GM23248 (cell line): ENCODE data around the gene BLACAT1. TPM values are rescaled to one million over a fixed set of nuclear protein-coding genes. Genes with fewer than 3 reads are reported as not detected.

Experiments used
- DNase-seq: peaks from one replicate; pipeline ENCODE4 v3.0.0-alpha.2; 2015
- H2AFZ ChIP-seq: fragments of 200-600 bp; sonication (generic); 2 replicates; pipeline ENCODE4 v1.6.1; 2016; ENCODE audit warnings: antibody characterized with exemption
- H3F3A ChIP-seq: fragments of 200-600 bp; sonication (generic); 2 replicates; pipeline ENCODE4 v1.6.1; 2016; ENCODE audit warnings: mild to moderate bottlenecking, antibody characterized with exemption, mixed run types; ENCODE audit not compliant: insufficient read depth
- H3K27ac ChIP-seq: fragments of 200-600 bp; sonication (generic); 2 replicates; pipeline ENCODE4 v1.5.1; 2016; ENCODE audit warnings: mild to moderate bottlenecking
- H3K27me3 ChIP-seq: fragments of 200-600 bp; sonication (generic); replicated peaks from 2 replicates; pipeline ENCODE4 v1.6.1; 2016; ENCODE audit warnings: mild to moderate bottlenecking; ENCODE audit not compliant: insufficient read depth
- H3K36me3 ChIP-seq: fragments of 200-600 bp; sonication (generic); 2 replicates; pipeline ENCODE4 v1.6.1; 2016; ENCODE audit warnings: low read depth, mild to moderate bottlenecking
- H3K4me1 ChIP-seq: fragments of 200-600 bp; sonication (generic); 2 replicates; pipeline ENCODE4 v1.6.1; 2016; ENCODE audit warnings: mild to moderate bottlenecking; ENCODE audit not compliant: insufficient read depth
- H3K4me2 ChIP-seq: fragments of 200-600 bp; sonication (generic); one replicate; pipeline ENCODE4 v1.6.1; 2016; ENCODE audit warnings: mild to moderate bottlenecking; ENCODE audit not compliant: unreplicated experiment
- H3K4me3 ChIP-seq: fragments of 200-600 bp; sonication (generic); 2 replicates; pipeline ENCODE4 v1.5.1; 2016; ENCODE audit warnings: mild to moderate bottlenecking
- H3K79me2 ChIP-seq: fragments of 200-600 bp; sonication (generic); 2 replicates; pipeline ENCODE4 v1.6.1; 2016; ENCODE audit warnings: mild to moderate bottlenecking; ENCODE audit not compliant: insufficient read depth
- H3K9ac ChIP-seq: fragments of 200-600 bp; sonication (generic); 2 replicates; pipeline ENCODE4 v1.6.1; 2016; ENCODE audit warnings: mild to moderate bottlenecking
- H3K9me2 ChIP-seq: fragments of 200-600 bp; sonication (generic); 2 replicates; pipeline ENCODE4 v1.6.1; 2016; ENCODE audit warnings: mixed run types, mild to moderate bottlenecking, moderate library complexity; ENCODE audit not compliant: insufficient read depth
- H3K9me3 ChIP-seq: fragments of 200-600 bp; sonication (generic); one replicate; pipeline ENCODE4 v1.6.1; 2017; ENCODE audit warnings: low read depth
- H4K20me1 ChIP-seq: fragments of 200-600 bp; sonication (generic); 2 replicates; pipeline ENCODE4 v1.6.0; 2016; ENCODE audit not compliant: insufficient read depth
- EZH2 ChIP-seq: fragments of 200-600 bp; sonication (generic); IDR thresholded peaks from 2 replicates; pipeline ENCODE4 v1.6.1; 2018; ENCODE audit warnings: antibody characterized with exemption, mild to moderate bottlenecking; ENCODE audit not compliant: insufficient read depth, poor library complexity, severe bottlenecking
- EZH2phosphoT487 ChIP-seq: fragments of 200-600 bp; sonication (generic); IDR thresholded peaks from 2 replicates; pipeline ENCODE4 v1.6.1; 2018; ENCODE audit warnings: antibody characterized with exemption, moderate library complexity, mild to moderate bottlenecking, low read depth; ENCODE audit not compliant: insufficient read depth
- WGBS, 2 experiments: methylation state at CpG; one replicate each; pipeline ENCODE4 v1.1.6; 2015 to 2017; ENCODE audit warnings: low lambda C conversion rate in 2 of 2, low coverage in 1 of 2; ENCODE audit errors: missing lambda C conversion rate in 2 of 2; 5-methylcytosine and 5-hydroxymethylcytosine counted together
- in situ Hi-C: fragments of 300-500 bp; cut with MboI; formaldehyde crosslinking; loops from 2 replicates; pipeline ENCODE4 v1.15.0; 2020
- polyA plus RNA-seq: library from polyadenylated mRNA; unstranded; fragments of >200 nt; fragmentation: Nextera tagmentation; extraction: Ambion mirVana; gene quantifications from 2 replicates; pipeline ENCODE4 v1.2.1, GENCODE V29; 2016
- total RNA-seq: library from RNA; depleted of rRNA; stranded (reverse); fragments of >200 nt; shearing (Covaris generic); gene quantifications from 2 replicates; pipeline ENCODE4 v1.2.3, GENCODE V29; 2014

BLACAT1 gene
- total and polyA plus RNA-seq, 2 experiments from 2014 or later, result not detected

GRCh38 chr1:205456383-205456867 is 580 bp upstream of the BLACAT1 start:
- H3K4me3 ChIP-seq, result no peak overlapping the region
- WGBS, 2 experiments, result 3 to 8% methylated on average over 41 to 44 of the region's 47 CpGs
- no peak overlapping the region for H2AFZ ChIP-seq

GRCh38 chr1:205454903-205455335 is 926 bp downstream of the BLACAT1 start:
- Histone ChIP-seq H3K27ac (no peak overlapping the region), H4K20me1 (no peaks in the 10 kb centered on the region), H3K27me3 (peaks cover 77% of the 10 kb centered on the region), H3K4me3 (no peak overlapping the region), H3K36me3 (no peaks in the 10 kb centered on the region), H2AFZ (no peak overlapping the region), H3K4me1 (no peaks in the 10 kb centered on the region), H3F3A (no peaks in the 10 kb centered on the region), H3K4me2 (no peak overlapping the region), H3K9me3 (no peaks in the 10 kb centered on the region), H3K79me2 (no peaks in the 10 kb centered on the region), H3K9ac (no peak overlapping the region), H3K9me2 (no peaks in the 10 kb centered on the region)
- no peak for DNase-seq
- in situ Hi-C loops, result no loop called here
- WGBS, 2 experiments, result 10 to 19% methylated on average over 6 of the region's 6 CpGs
- TF ChIP-seq EZH2, result peak; percentile 37
- TF ChIP-seq EZH2phosphoT487, result no peak

More at GRCh38 chr1:205456383-205456867, 580 bp upstream of the BLACAT1 start:
- no peak for DNase-seq
- Histone ChIP-seq H4K20me1 (no peaks in the 10 kb centered on the region), H3K9me2 (no peaks in the 10 kb centered on the region), H3K9ac (no peak overlapping the region), H3K27ac (no peak overlapping the region), H3F3A (no peaks in the 10 kb centered on the region), H3K36me3 (no peaks in the 10 kb centered on the region), H3K79me2 (no peaks in the 10 kb centered on the region), H3K4me2 (no peak overlapping the region), H3K9me3 (no peaks in the 10 kb centered on the region), H3K4me1 (no peaks in the 10 kb centered on the region), H3K27me3 (peaks cover 78% of the 10 kb centered on the region)
- in situ Hi-C loops, result no loop called here
- TF ChIP-seq EZH2 (no peak), EZH2phosphoT487 (no peak)

GRCh38 chr1:205453466-205453865 is 2.4 kb downstream of the BLACAT1 start:
- Histone ChIP-seq H3K36me3 (no peaks in the 10 kb centered on the region), H3K4me1 (peaks cover 7% of the 10 kb centered on the region; the same call in 1 of the 2 replicates), H3K4me2 (no peak overlapping the region), H4K20me1 (no peaks in the 10 kb centered on the region), H3K4me3 (no peak overlapping the region), H3K79me2 (no peaks in the 10 kb centered on the region), H3K27me3 (peaks cover 66% of the 10 kb centered on the region), H3K27ac (no peak overlapping the region), H3F3A (no peaks in the 10 kb centered on the region), H3K9me3 (no peaks in the 10 kb centered on the region), H3K9ac (no peak overlapping the region), H3K9me2 (no peaks in the 10 kb centered on the region), H2AFZ (no peak overlapping the region)
- no peak for DNase-seq
- WGBS, 2 experiments, result 59 to 68% methylated on average over 3 of the region's 3 CpGs
- in situ Hi-C loops, result no loop called here
- TF ChIP-seq EZH2phosphoT487, result no peak
- TF ChIP-seq EZH2, result no peak

- H3K27ac ChIP-seq, result no peak overlapping the region
- no peak overlapping the region for H3K4me2 ChIP-seq
- peaks cover 61% of the 10 kb centered on the region for H3K27me3 ChIP-seq
- H3K9me3 ChIP-seq, result no peaks in the 10 kb centered on the region
- no peaks in the 10 kb centered on the region for H4K20me1 ChIP-seq
- 64 to 66% methylated on average over 5 of the region's 5 CpGs for WGBS, 2 experiments
- H3K9ac ChIP-seq, result no peak overlapping the region
- H3K36me3 ChIP-seq, result no peaks in the 10 kb centered on the region
- no peaks in the 10 kb centered on the region for H3K79me2 ChIP-seq
- DNase-seq, result no peak
- in situ Hi-C loops, result no loop called here
- no peak overlapping the region for H3K4me3 ChIP-seq
- H3F3A ChIP-seq, result no peaks in the 10 kb centered on the region
- no peak for TF ChIP-seq EZH2
- no peak for TF ChIP-seq EZH2phosphoT487
- peaks cover 7% of the 10 kb centered on the region; the same call in 1 of the 2 replicates for H3K4me1 ChIP-seq
- no peak overlapping the region for H2AFZ ChIP-seq
- H3K9me2 ChIP-seq, result no peaks in the 10 kb centered on the region
These were observed 2.9 kb downstream of the BLACAT1 start for GRCh38 chr1:205452933-205453332.
